CD4-positive, alpha-beta T cell (primary cell): ENCODE measurements around the gene UBA52. TPM values are rescaled to one million over a fixed set of nuclear protein-coding genes. Genes with fewer than 3 reads are reported as not detected.

Experiments
- ATAC-seq: fragments of 200-7000 bp; cut with Tn5 transposase; one replicate; pipeline ENCODE4 v1.10.0; 2022; ENCODE audit warnings: mild to moderate bottlenecking; ENCODE audit not compliant: poor library complexity
- CTCF ChIA-PET: fragments of 350-600 bp; sonication (Branson Sonifier 250); formaldehyde crosslinking; loops from one replicate; lab custom pipeline; 2021; ENCODE audit warnings: antibody characterized with exemption, inconsistent platforms; lab: Charles Lee
- POLR2A ChIA-PET: fragments of 350-600 bp; sonication (Branson Sonifier 250); formaldehyde crosslinking; loops from one replicate; lab custom pipeline; 2021; ENCODE audit warnings: antibody characterized with exemption, inconsistent platforms; lab: Charles Lee
- DNase-seq, 14 experiments: peaks; one replicate each; pipeline ENCODE4 v3.0.0-alpha.2; 2013 to 2020; ENCODE audit warnings: mixed read lengths in 2 of 14
- H3K27ac ChIP-seq, 2 donors: one replicate each; pipeline versions ENCODE4 v1.5.1 to v1.7.0; 2013; ENCODE audit warnings: low read length in 2 of 2, low read depth in 1 of 2, mild to moderate bottlenecking in 1 of 2
- H3K27me3 ChIP-seq, 2 experiments: 1 replicate in 1 of 2; 2 replicates in 1 of 2; pipeline versions ENCODE4 v1.6.1 to v1.7.0; 2013; ENCODE audit warnings: low read length in 2 of 2, control low read depth in 1 of 2, mild to moderate bottlenecking in 1 of 2, moderate library complexity in 1 of 2; ENCODE audit not compliant: insufficient read depth in 2 of 2, control insufficient read depth in 1 of 2
- H3K36me3 ChIP-seq: one replicate; pipeline ENCODE4 v1.6.1; 2013; ENCODE audit warnings: low read length, control low read depth; ENCODE audit not compliant: insufficient read depth
- H3K4me1 ChIP-seq: one replicate; pipeline ENCODE4 v1.6.1; 2013; ENCODE audit warnings: low read length, control low read depth; ENCODE audit not compliant: insufficient read depth
- H3K4me3 ChIP-seq: one replicate; pipeline ENCODE4 v1.5.1; 2013; ENCODE audit warnings: mild to moderate bottlenecking, low read length, moderate library complexity
- H3K9me3 ChIP-seq, 2 experiments: 1 replicate in 1 of 2; 2 replicates in 1 of 2; pipeline versions ENCODE4 v1.6.1 to v1.7.0; 2013; ENCODE audit warnings: low read length in 2 of 2, mild to moderate bottlenecking in 2 of 2, control low read depth in 1 of 2, moderate library complexity in 1 of 2; ENCODE audit not compliant: control insufficient read depth in 1 of 2, insufficient read depth in 1 of 2
- H3K27ac Mint-ChIP-seq: one replicate; pipeline ENCODE4 v1.8.0; 2020; ENCODE audit warnings: mixed read lengths
- H3K27me3 Mint-ChIP-seq: one replicate; pipeline ENCODE4 v1.8.0; 2021; ENCODE audit warnings: mixed read lengths
- H3K36me3 Mint-ChIP-seq: one replicate; pipeline ENCODE4 v1.8.0; 2021; ENCODE audit warnings: low read depth, mixed read lengths
- H3K4me1 Mint-ChIP-seq: one replicate; pipeline ENCODE4 v1.8.0; 2021; ENCODE audit warnings: low read depth, mixed read lengths
- H3K4me3 Mint-ChIP-seq: one replicate; pipeline ENCODE4 v1.8.0; 2020; ENCODE audit warnings: mild to moderate bottlenecking, mixed read lengths
- H3K9me3 Mint-ChIP-seq: one replicate; pipeline ENCODE4 v1.8.0; 2020; ENCODE audit warnings: mixed read lengths
- CTCF ChIP-seq: fragments of 200-600 bp; IDR thresholded peaks from one replicate; pipeline ENCODE4 v1.8.0; 2022; ENCODE audit warnings: antibody characterized with exemption, mild to moderate bottlenecking
- intact Hi-C, 2 experiments: fragments of 100-400 bp; cut with DNase I in 1 of 2; cut with micrococcal nuclease in 1 of 2; formaldehyde crosslinking; loops; one replicate each; pipeline versions ENCODE4 v1.15.1 to v1.9.0; 2023 to 2025; cut with DNase I, micrococcal nuclease
- total RNA-seq, 174 experiments: library from RNA in 2 of 174; stranded (reverse) in 2 of 174; gene quantifications; one replicate each; pipeline ENCODE4 v1.2.3 and lab custom pipeline; 2021 to 2026

UBA52 gene
- total RNA-seq, 2 experiments from 2014 or later: 2,255 to 2,378 TPM

DNA sequence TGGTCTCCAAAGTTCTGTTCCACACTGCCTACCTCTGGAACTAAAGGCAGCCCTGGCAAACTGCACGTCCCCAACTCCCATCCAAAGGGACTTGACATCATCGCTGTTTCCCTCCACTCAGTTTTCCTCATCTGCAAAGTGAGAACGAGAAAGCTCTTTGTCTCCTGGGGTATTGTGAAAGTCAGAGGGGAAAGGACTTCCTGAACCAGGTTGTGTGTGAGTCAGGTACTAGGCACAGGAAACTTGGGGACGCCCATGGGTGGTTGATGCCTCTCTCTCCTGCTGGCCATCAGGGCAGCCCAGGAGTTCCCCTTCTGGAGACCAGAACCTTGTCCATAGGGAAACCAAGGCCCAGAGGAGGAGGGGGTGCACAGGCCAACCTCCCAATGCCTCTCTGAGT, 30.2 kb downstream of the UBA52 start:
- ChIA-PET POLR2A (no interaction called here), CTCF (no interaction called here)
- no peak overlapping the region for H3K4me3 ChIP-seq
- no peak overlapping the region for H3K4me3 Mint-ChIP-seq
- intact Hi-C loops: no loop called here
- ATAC-seq: no peak
- H3K27ac ChIP-seq: no peak overlapping the region
- no peak overlapping the region for H3K27ac Mint-ChIP-seq
- no peak for TF ChIP-seq CTCF
- peaks cover 36 to 47% of the 10 kb centered on the region in 2 experiments for H3K27me3 ChIP-seq
- peaks cover 21% of the 10 kb centered on the region for H3K4me1 ChIP-seq
- no peaks in the 10 kb centered on the region for H3K36me3 ChIP-seq
- peaks cover 56% of the 10 kb centered on the region for H3K27me3 Mint-ChIP-seq
- H3K36me3 Mint-ChIP-seq: no peaks in the 10 kb centered on the region
- peaks cover 6% of the 10 kb centered on the region for H3K4me1 Mint-ChIP-seq
- H3K9me3 ChIP-seq: peaks cover 0 to 16% of the 10 kb centered on the region in 2 experiments
- no peaks in the 10 kb centered on the region for H3K9me3 Mint-ChIP-seq
- DNase-seq: no peak

- H3K27me3 Mint-ChIP-seq: peaks cover 67% of the 10 kb centered on the region
- no peaks in the 10 kb centered on the region for H3K9me3 Mint-ChIP-seq
- Histone ChIP-seq H3K4me1 (peaks cover 32% of the 10 kb centered on the region), H3K4me3 (no peak overlapping the region), H3K9me3 (peaks cover 0 to 29% of the 10 kb centered on the region in 2 experiments), H3K36me3 (no peaks in the 10 kb centered on the region), H3K27ac (no peak overlapping the region), H3K27me3 (peaks cover 45 to 56% of the 10 kb centered on the region in 2 experiments)
- DNase-seq (peak in 2 of 14 experiments; percentile 53 to 60), ATAC-seq (peak; percentile 77)
- intact Hi-C loops: no loop called here
- peaks cover 15% of the 10 kb centered on the region for H3K4me1 Mint-ChIP-seq
- ChIA-PET CTCF (interaction anchor here (1.3 kb wide), 1 partner anchor 9 kb away, joined by 4 read pairs; no protein-coding TSS in a partner anchor), POLR2A (no interaction called here)
- no peak for TF ChIP-seq CTCF
- H3K4me3 Mint-ChIP-seq: no peak overlapping the region
- H3K27ac Mint-ChIP-seq: no peak overlapping the region
- no peaks in the 10 kb centered on the region for H3K36me3 Mint-ChIP-seq
These were observed 31.7 kb downstream of the UBA52 start for GRCh38 chr19:18603255-18603957.

DNA sequence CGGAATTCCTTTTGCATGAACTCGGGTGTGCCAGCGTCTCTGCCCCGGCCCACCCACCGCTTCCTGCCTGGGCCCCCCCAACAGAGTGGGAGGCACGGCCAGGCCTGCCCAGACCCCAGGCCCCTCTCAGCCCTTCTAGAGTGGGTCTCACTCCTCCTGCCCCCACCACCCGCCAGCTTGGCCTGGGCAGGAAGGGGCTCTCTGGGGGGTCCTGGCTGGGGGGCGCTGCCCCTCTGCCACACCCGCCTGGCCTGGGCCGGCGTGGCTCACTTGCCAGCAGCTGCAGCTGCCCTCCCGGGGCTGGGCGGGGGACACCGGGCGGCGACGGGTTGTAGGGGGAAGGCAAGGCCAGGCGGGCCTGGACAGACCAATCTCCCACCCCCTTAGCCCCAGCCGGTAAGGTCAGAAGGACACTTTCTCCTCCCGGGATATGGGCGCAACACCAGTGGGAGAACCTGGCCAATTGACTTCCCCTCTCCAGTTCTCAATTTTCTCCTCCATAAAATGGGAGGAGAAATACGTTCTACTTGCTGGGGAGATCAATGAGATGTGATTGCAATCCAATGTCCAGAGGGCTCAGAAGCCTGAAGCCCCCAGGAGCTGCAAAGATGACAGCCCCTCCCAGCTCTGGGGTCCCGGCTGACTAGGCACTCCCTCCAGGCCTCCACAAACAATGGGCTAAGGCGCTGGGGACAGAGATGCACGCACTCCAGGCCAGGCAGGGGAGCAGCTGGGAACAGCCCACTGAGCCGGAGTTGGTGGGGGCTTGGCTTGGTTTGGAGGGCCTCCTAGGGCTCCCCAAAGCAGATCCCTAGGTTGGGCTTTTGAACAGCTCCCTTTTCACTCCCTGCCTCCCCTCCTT, 32.5 kb downstream of the UBA52 start:
- H3K27me3 ChIP-seq: peaks cover 53 to 59% of the 10 kb centered on the region in 2 experiments
- no peak for TF ChIP-seq CTCF
- Mint-ChIP-seq H3K36me3 (no peaks in the 10 kb centered on the region), H3K9me3 (no peaks in the 10 kb centered on the region), H3K4me1 (peaks cover 15% of the 10 kb centered on the region), H3K27ac (no peak overlapping the region), H3K4me3 (no peak overlapping the region), H3K27me3 (peaks cover 72% of the 10 kb centered on the region)
- DNase-seq: no peak
- H3K27ac ChIP-seq: no peak overlapping the region
- CTCF ChIA-PET: interaction anchor here (1.3 kb wide), 1 partner anchor 10 kb away, joined by 4 read pairs; no protein-coding TSS in a partner anchor
- no peaks in the 10 kb centered on the region for H3K36me3 ChIP-seq
- POLR2A ChIA-PET: interaction anchor here (1.0 kb wide), 1 partner anchor 15 kb away, joined by 3 read pairs; the partner anchor contains the start of gene REX1BD
- intact Hi-C loops: no loop called here
- no peak for ATAC-seq
- no peak overlapping the region for H3K4me3 ChIP-seq
- peaks cover 32% of the 10 kb centered on the region for H3K4me1 ChIP-seq
- peaks cover 0 to 29% of the 10 kb centered on the region in 2 experiments for H3K9me3 ChIP-seq
